ENCODE data around the gene MESP2. TPM values are rescaled to one million over a fixed set of nuclear protein-coding genes. Genes with fewer than 3 reads are reported as not detected.
A peak's percentile ranks its signal among the peaks of the same experiment; 100 is the strongest.

MESP2 gene
- total RNA-seq, 1 experiment from 2014 or later, result 1.1 TPM

- DNase-seq (ENCODE audit: low read depth, low spot score), result no peak
- no peak overlapping the region for H3K27ac ChIP-seq (ENCODE audit: low read length)
- TF ChIP-seq REST (IDR thresholded peaks at IDR 0.05; ENCODE audit: insufficient read depth in 1 of 2, low read depth in 2 of 2, low read length in 1 of 2) (no peak), CTCF (IDR thresholded peaks at IDR 0.05) (no peak), POLR2AphosphoS5 (IDR thresholded peaks at IDR 0.05; ENCODE audit: low read depth, low read length) (no peak), SIN3A (IDR thresholded peaks at IDR 0.05; ENCODE audit: borderline replicate concordance, insufficient read depth, low read depth, low read length) (no peak), TCF7L2 (IDR thresholded peaks at IDR 0.05; ENCODE audit: low read depth, low read length) (no peak)
- ChIA-PET POLR2A (no interaction called here), CTCF (no interaction called here)
- in situ Hi-C loops (cut with HindIII; ENCODE audit: low pct_unique_long_range_greater_than_20kb, low sequenced_read_pairs) (no loop called here), intact Hi-C loops (cut with micrococcal nuclease; ENCODE audit: unreplicated experiment) (loop anchor here (10.0 kb wide), 1 partner anchor 326 kb away; no protein-coding TSS in a partner anchor)
- H3K27me3 ChIP-seq (ENCODE audit: control insufficient read depth, insufficient read depth, low read length), result no peaks in the 10 kb centered on the region
- no peaks in the 10 kb centered on the region for H3K36me3 ChIP-seq (ENCODE audit: control insufficient read depth, insufficient read depth, low read length)
- no peak for ATAC-seq
- BruUV-seq (replicated peaks), result no TSS peak
- peaks cover 5% of the 10 kb centered on the region for H3K4me1 ChIP-seq (ENCODE audit: control insufficient read depth, insufficient read depth, low read length)
- no peaks in the 10 kb centered on the region for H3K9me3 ChIP-seq (ENCODE audit: control insufficient read depth, insufficient read depth, low read depth, low read length)
- H3K4me3 ChIP-seq (ENCODE audit: low read depth in 2 of 2, low read length in 2 of 2), result no peak overlapping the region
Measured at GRCh38 chr15:89749054-89749453, 27.1 kb upstream of the MESP2 start.

GRCh38 chr15:89749526-89749925 is 26.6 kb upstream of the MESP2 start:
- TF ChIP-seq TCF7L2 (IDR thresholded peaks at IDR 0.05; ENCODE audit: low read depth, low read length) (no peak), REST (IDR thresholded peaks at IDR 0.05; ENCODE audit: insufficient read depth in 1 of 2, low read depth in 2 of 2, low read length in 1 of 2) (no peak)
- H3K27me3 ChIP-seq (ENCODE audit: control insufficient read depth, insufficient read depth, low read length), result no peaks in the 10 kb centered on the region
- no peak overlapping the region for H3K27ac ChIP-seq (ENCODE audit: low read length)
- H3K9me3 ChIP-seq (ENCODE audit: control insufficient read depth, insufficient read depth, low read depth, low read length), result no peaks in the 10 kb centered on the region
- intact Hi-C loops (cut with micrococcal nuclease; ENCODE audit: unreplicated experiment) (loop anchor here (10.0 kb wide), 1 partner anchor 325 kb away; no protein-coding TSS in a partner anchor), in situ Hi-C loops (cut with HindIII; ENCODE audit: low pct_unique_long_range_greater_than_20kb, low sequenced_read_pairs) (no loop called here)
- ChIA-PET CTCF (no interaction called here), POLR2A (interaction anchor here (0.5 kb wide), 1 partner anchor 148 kb away, joined by 10 read pairs; no protein-coding TSS in a partner anchor)
- BruUV-seq (replicated peaks), result no TSS peak
- H3K4me1 ChIP-seq (ENCODE audit: control insufficient read depth, insufficient read depth, low read length), result peaks cover 8% of the 10 kb centered on the region
- DNase-seq (ENCODE audit: low read depth, low spot score), result no peak
- ATAC-seq, result no peak
- H3K36me3 ChIP-seq (ENCODE audit: control insufficient read depth, insufficient read depth, low read length), result no peaks in the 10 kb centered on the region
- H3K4me3 ChIP-seq (ENCODE audit: low read depth in 2 of 2, low read length in 2 of 2), result peak overlapping the region in 1 of 2 experiments; percentile 54; a peak in 1 of 4 replicates
